Activated CD4-positive, CD25-positive, alpha-beta regulatory T cell (primary cell): ENCODE measurements around the gene CASP7.
"Not testable (repeated sequence)": the region's sequence is repeated elsewhere in the genome, so short reads cannot be mapped to it uniquely, and the experiment has no call there.

ENCODE experiments used
- DNase-seq, 4 experiments: peaks; one replicate each; lab custom pipeline; 2025; lab: John Stamatoyannopoulos, UW

Gene CASP7

GRCh38 chr10:113679463-113680189, at the start of gene CASP7:
Gene CASP7 (plus strand): TSS chr10:113679912. CDS start chr10:113697494, 17,582 bp downstream.
- DNase-seq, result peak; percentile 56 to 60 (median 59)

GRCh38 chr10:113630929-113631533, 48.7 kb upstream of the CASP7 start:
- no peak for DNase-seq

- no peak for DNase-seq
Observed at GRCh38 chr10:113631684-113632367, 47.9 kb upstream of the CASP7 start.

- no peak for DNase-seq
Observed at GRCh38 chr10:113639966-113640365, 39.7 kb upstream of the CASP7 start.

GRCh38 chr10:113641702-113642101, 38.0 kb upstream of the CASP7 start:
- no peak for DNase-seq

- DNase-seq, result no peak
Observed at GRCh38 chr10:113643183-113643582, 36.5 kb upstream of the CASP7 start.

GRCh38 chr10:113644185-113645120, 35.3 kb upstream of the CASP7 start:
- no peak for DNase-seq

- no peak for DNase-seq
Observed at GRCh38 chr10:113646336-113647201, 33.1 kb upstream of the CASP7 start.

- DNase-seq, result no peak
Observed at GRCh38 chr10:113647812-113648211, 31.9 kb upstream of the CASP7 start.

GRCh38 chr10:113648478-113648877, 31.2 kb upstream of the CASP7 start:
- DNase-seq, result no peak

GRCh38 chr10:113650172-113650571, 29.5 kb upstream of the CASP7 start:
- DNase-seq, result no peak

- no peak for DNase-seq
Observed at GRCh38 chr10:113651021-113651420, 28.7 kb upstream of the CASP7 start.

- DNase-seq, result no peak
Observed at GRCh38 chr10:113651898-113652297, 27.8 kb upstream of the CASP7 start.

GRCh38 chr10:113652456-113652855, 27.3 kb upstream of the CASP7 start:
- DNase-seq, result not testable (repeated sequence)

GRCh38 chr10:113656896-113657295, 22.8 kb upstream of the CASP7 start:
- no peak for DNase-seq

GRCh38 chr10:113657544-113657943, 22.2 kb upstream of the CASP7 start:
- no peak for DNase-seq

GRCh38 chr10:113661332-113661731, 18.4 kb upstream of the CASP7 start:
- no peak for DNase-seq

- DNase-seq, result no peak
Observed at GRCh38 chr10:113663142-113663541, 16.6 kb upstream of the CASP7 start.

GRCh38 chr10:113663908-113664307, 15.8 kb upstream of the CASP7 start, which contains the start of gene NRAP:
Gene NRAP (minus strand): TSS chr10:113664041. CDS start chr10:113663882, 159 bp downstream.
- DNase-seq, result no peak

- DNase-seq, result no peak
Observed at GRCh38 chr10:113665352-113665751, 14.4 kb upstream of the CASP7 start.

GRCh38 chr10:113665806-113666354, 13.8 kb upstream of the CASP7 start:
- DNase-seq, result no peak
